NCI-H1694 treated with DMSO at 0.1 percent for 48 hours (cell line): ENCODE measurements around the gene FRMD4B.

Experiments used
- DNase-seq: peaks from one replicate; lab custom pipeline; 2025; lab: John Stamatoyannopoulos, UW

Gene FRMD4B

GRCh38 chr3:69203631-69204314, 182.1 kb downstream of the FRMD4B start:
- no peak for DNase-seq

- DNase-seq: no peak
These were observed 184.2 kb downstream of the FRMD4B start for GRCh38 chr3:69201658-69202057.

GRCh38 chr3:69200384-69201068, 185.4 kb downstream of the FRMD4B start:
- DNase-seq: no peak

- no peak for DNase-seq
These were observed 185.9 kb downstream of the FRMD4B start for GRCh38 chr3:69199942-69200341.

GRCh38 chr3:69197922-69198530, 187.9 kb downstream of the FRMD4B start:
- no peak for DNase-seq

GRCh38 chr3:69197455-69197854, 188.4 kb downstream of the FRMD4B start:
- DNase-seq: no peak

- DNase-seq: no peak
These were observed 189.0 kb downstream of the FRMD4B start for GRCh38 chr3:69196876-69197275.

- DNase-seq: no peak
These were observed 191.3 kb downstream of the FRMD4B start for GRCh38 chr3:69194431-69195165.

GRCh38 chr3:69193749-69194148, 192.1 kb downstream of the FRMD4B start:
- no peak for DNase-seq

- no peak for DNase-seq
These were observed 194.4 kb downstream of the FRMD4B start for GRCh38 chr3:69191516-69191915.

GRCh38 chr3:69189487-69189886, 196.4 kb downstream of the FRMD4B start:
- DNase-seq: no peak

GRCh38 chr3:69186575-69187093, 199.3 kb downstream of the FRMD4B start:
- DNase-seq: no peak

GRCh38 chr3:69182588-69183316, 203.1 kb downstream of the FRMD4B start:
- no peak for DNase-seq

- no peak for DNase-seq
These were observed 204.2 kb downstream of the FRMD4B start for GRCh38 chr3:69181592-69182211.

GRCh38 chr3:69180869-69181591, 204.9 kb downstream of the FRMD4B start:
- no peak for DNase-seq

GRCh38 chr3:69179740-69180372, 206.0 kb downstream of the FRMD4B start:
- no peak for DNase-seq

GRCh38 chr3:69178838-69179739, 206.8 kb downstream of the FRMD4B start:
- no peak for DNase-seq

GRCh38 chr3:69178082-69178481, 207.8 kb downstream of the FRMD4B start:
- no peak for DNase-seq
